OCI-M2 (cell line): ENCODE measurements around the gene DAD1.
A peak's percentile ranks its signal among the peaks of the same experiment; 100 is the strongest.
"Not testable (repeated sequence)": the region's sequence is repeated elsewhere in the genome, so short reads cannot be mapped to it uniquely, and the experiment has no call there.

Experiments
- DNase-seq: peaks from one replicate; lab custom pipeline; 2025; ENCODE audit not compliant: unreplicated experiment; lab: John Stamatoyannopoulos, UW

DAD1 gene

GRCh38 chr14:22599349-22599748 is 10.3 kb upstream of the DAD1 start:
- DNase-seq: no peak

- no peak for DNase-seq
Observed at GRCh38 chr14:22598896-22599244, 9.8 kb upstream of the DAD1 start.

- no peak for DNase-seq
Observed at GRCh38 chr14:22598099-22598895, 9.3 kb upstream of the DAD1 start, which contains the start of gene ABHD4. TSS of gene ABHD4 (plus strand) at chr14:22598300. CDS start at chr14:22598307, 7 bp downstream.

GRCh38 chr14:22597771-22598098 is 8.7 kb upstream of the DAD1 start:
- DNase-seq: no peak

GRCh38 chr14:22597265-22597664 is 8.2 kb upstream of the DAD1 start:
- no peak for DNase-seq

GRCh38 chr14:22596354-22596879 is 7.4 kb upstream of the DAD1 start:
- DNase-seq: no peak

- no peak for DNase-seq
Observed at GRCh38 chr14:22594156-22594716, 5.2 kb upstream of the DAD1 start.

GRCh38 chr14:22593601-22594000 is 4.6 kb upstream of the DAD1 start:
- no peak for DNase-seq

GRCh38 chr14:22593189-22593588 is 4.2 kb upstream of the DAD1 start:
- DNase-seq: no peak

- DNase-seq: no peak
Observed at GRCh38 chr14:22588526-22589095, 413 bp downstream of the DAD1 start.

GRCh38 chr14:22587677-22588422 is 1.2 kb downstream of the DAD1 start:
- not testable (repeated sequence) for DNase-seq

GRCh38 chr14:22587247-22587646 is 1.8 kb downstream of the DAD1 start:
- no peak for DNase-seq

GRCh38 chr14:22583994-22584393 is 5.0 kb downstream of the DAD1 start:
- DNase-seq: no peak

GRCh38 chr14:22580625-22581024 is 8.4 kb downstream of the DAD1 start:
- DNase-seq: no peak

- no peak for DNase-seq
Observed at GRCh38 chr14:22579881-22580280, 9.1 kb downstream of the DAD1 start.

GRCh38 chr14:22579236-22579635 is 9.8 kb downstream of the DAD1 start:
- DNase-seq: no peak

GRCh38 chr14:22577334-22577908 is 11.6 kb downstream of the DAD1 start:
- DNase-seq: no peak

GRCh38 chr14:22573804-22574203 is 15.2 kb downstream of the DAD1 start:
- DNase-seq: no peak

- no peak for DNase-seq
Observed at GRCh38 chr14:22572562-22573058, 16.4 kb downstream of the DAD1 start.

- DNase-seq: peak; percentile 48
Observed at GRCh38 chr14:22570132-22570949, 18.7 kb downstream of the DAD1 start.
